HG02852 (cell line): ENCODE measurements around the gene RGSL1.

Experiments
- ATAC-seq: cut with Tn5 transposase; IDR thresholded peaks from one replicate; pipeline ENCODE4 v1.9.1; 2021; ENCODE audit warnings: mild to moderate bottlenecking, moderate library complexity; ENCODE audit not compliant: unreplicated experiment

Gene RGSL1

DNA sequence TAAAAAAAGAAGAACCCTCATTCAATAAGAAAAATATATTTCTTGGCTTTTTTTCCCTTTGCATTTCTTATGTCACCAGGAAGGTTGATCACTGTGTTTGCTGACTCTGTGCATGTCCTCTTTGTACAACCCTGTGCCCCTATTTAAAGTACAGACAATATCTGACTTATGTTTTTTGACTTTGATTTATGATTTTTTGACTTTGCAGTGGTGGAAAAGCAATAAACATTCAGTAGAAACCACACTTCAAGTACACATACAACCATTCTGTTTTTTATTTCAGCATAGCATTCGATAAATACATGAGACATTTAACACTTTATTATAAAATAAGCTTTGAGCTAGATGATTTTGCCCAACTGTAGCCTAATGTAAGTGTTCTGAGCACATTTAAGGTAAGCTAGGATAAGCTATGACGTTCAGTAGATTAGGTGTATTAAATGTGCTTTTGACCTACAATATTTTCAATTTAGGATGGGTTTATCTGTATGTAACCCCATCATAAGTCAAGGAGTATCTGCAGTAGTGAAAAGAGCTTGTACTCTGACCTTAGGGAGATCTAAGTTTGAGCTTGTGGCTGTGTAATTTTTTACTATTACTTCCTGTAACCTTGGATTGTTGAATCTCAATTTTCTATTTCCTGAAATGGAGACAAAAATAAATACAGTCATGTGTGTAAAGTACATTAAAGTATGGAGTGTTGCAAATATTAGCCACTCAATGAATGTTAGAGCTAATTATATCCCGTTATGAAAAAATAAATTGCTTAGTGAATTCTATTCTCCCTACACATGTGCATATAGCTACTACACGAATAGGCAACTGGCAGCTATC, 137.9 kb downstream of the RGSL1 start:
- peak; percentile 17 for ATAC-seq

- ATAC-seq, result peak; percentile 89
These were observed 138.8 kb downstream of the RGSL1 start, which contains the start of gene RNASEL for GRCh38 chr1:182588500-182589396. TSS of gene RNASEL (minus strand) at chr1:182589256. CDS start at chr1:182586806, 2,450 bp downstream.

GRCh38 chr1:182589520-182589919, 139.6 kb downstream of the RGSL1 start:
- no peak for ATAC-seq

GRCh38 chr1:182589931-182590330, 140.0 kb downstream of the RGSL1 start:
- no peak for ATAC-seq

DNA sequence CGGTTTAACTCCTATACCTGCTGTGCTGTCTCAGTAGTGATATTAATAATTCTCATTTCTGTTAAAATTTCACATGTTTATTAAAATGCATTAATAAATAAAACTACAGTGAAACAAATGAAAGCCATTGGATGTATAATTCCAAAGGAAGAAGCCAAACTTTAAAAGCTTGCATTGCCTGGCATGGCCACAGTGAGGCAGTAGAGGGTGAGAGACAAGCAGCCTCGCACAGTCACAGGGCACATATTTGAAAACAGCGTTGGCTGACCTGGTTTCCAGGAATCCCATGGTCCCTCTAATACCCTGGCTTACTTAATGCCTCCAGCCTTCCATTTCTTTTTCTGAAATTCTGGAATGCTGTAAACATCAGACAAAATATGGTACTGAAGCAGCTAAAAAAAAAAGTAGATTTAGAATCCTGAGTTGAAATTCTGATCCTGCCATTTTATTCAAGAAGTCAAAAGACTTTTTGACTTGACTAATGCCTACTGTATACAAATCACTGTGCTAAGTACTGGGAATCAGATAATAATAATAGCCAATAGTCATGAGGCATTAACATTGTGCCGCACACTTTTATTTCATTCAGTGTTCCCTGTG, 145.8 kb downstream of the RGSL1 start:
- no peak for ATAC-seq

GRCh38 chr1:182596934-182597333, 147.0 kb downstream of the RGSL1 start:
- no peak for ATAC-seq

GRCh38 chr1:182598296-182598695, 148.3 kb downstream of the RGSL1 start:
- no peak for ATAC-seq

- ATAC-seq, result no peak
These were observed 149.4 kb downstream of the RGSL1 start for GRCh38 chr1:182599339-182599738.

DNA sequence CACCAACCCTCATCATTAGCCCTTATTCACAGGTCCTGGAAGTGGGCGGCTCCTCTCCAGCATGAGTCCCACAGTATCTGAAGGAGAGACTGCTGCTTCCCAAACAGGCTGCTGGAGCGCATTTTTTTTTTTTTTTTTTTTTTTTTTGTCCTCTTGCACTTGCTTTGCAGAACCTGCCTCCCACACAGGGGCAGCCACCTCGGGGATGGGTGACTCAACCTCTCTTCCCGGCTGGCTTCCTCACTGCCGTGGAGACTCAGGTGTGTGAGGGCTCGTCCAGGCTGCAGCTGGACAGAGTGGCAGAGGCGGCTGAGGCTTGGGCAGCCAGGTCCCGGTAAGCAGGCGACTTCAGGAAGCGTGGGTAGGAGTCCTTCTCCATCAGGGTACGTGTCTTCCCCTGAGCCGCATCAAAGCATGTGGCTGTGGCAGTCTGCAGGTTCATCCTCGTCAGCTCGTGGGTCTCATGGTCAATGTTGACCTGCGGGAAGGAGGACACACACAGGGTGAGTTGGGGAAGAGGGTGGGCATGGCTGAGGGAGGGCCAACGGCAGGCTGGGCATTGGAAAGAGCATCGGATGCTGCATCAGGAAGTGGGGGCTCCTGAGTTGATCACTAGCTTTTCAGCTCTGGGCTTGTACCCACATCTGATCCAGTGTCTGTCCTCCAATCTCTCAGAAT, 150.2 kb downstream of the RGSL1 start:
- ATAC-seq, result no peak

GRCh38 chr1:182600745-182601415, 150.9 kb downstream of the RGSL1 start:
- ATAC-seq, result no peak

DNA sequence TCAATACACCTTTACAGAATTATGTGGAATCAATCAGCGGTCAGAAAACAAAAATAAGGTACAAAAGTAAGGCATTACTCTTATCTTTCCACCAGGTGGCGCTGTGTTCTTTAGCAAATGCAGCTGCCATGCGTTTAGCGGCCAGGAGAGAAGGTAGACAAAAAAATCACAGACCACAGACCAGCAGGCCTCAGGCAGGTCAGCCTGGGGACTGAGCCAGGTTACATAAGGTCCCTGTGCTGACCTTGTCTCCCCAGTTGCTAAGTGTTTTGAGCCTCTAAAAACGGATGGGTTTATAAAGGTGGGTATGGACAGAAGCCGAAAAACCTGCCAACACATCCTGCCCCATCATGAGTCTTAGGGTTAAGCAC, 151.5 kb downstream of the RGSL1 start:
- no peak for ATAC-seq

DNA sequence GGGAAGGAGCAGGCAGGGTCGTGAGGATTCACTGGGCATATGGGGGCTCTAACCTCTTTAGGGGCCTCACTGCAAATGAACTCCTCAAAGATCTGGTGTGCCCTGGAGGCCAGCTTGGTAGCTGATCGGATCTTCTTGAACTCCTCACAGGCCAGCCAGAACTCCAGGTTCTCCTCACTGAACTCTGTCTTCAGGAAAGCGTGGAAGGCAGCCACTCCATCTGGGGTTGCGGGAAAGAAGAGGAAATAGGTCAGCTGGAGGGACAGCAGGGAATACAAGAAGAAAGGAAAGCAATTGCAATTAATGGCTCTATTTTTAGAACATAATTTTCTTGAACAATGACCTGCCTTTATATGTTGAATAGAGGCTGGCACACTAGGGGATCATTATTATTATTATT, 152.0 kb downstream of the RGSL1 start:
- no peak for ATAC-seq

- ATAC-seq, result no peak
These were observed 153.1 kb downstream of the RGSL1 start for GRCh38 chr1:182602935-182603645.

DNA sequence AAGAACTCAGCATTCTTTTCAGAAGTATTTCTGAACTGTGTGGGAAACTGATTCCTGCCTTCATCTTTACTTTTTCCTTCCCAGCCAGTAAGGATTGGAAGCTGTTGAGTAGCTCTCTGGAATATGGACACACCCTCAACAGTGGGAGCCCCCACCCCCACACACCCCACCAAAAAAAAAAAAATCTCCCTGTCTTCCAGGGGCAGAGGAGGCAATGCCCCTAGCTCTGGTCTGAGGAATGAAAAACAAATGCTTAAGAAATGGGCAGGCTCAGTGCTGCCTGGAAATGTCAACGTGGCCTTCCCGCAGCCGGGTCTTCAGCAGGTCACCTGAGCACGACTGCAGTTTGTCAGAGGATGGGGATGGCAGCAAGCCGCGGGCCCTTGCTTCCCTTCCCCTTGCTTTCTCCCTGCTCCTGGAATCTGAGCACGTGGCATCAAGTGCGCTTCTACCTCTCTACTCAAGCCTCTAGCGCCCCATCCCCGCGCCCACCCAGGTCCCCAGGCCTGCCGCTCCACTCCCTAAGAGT, 153.8 kb downstream of the RGSL1 start:
- peak; percentile 18 for ATAC-seq

DNA sequence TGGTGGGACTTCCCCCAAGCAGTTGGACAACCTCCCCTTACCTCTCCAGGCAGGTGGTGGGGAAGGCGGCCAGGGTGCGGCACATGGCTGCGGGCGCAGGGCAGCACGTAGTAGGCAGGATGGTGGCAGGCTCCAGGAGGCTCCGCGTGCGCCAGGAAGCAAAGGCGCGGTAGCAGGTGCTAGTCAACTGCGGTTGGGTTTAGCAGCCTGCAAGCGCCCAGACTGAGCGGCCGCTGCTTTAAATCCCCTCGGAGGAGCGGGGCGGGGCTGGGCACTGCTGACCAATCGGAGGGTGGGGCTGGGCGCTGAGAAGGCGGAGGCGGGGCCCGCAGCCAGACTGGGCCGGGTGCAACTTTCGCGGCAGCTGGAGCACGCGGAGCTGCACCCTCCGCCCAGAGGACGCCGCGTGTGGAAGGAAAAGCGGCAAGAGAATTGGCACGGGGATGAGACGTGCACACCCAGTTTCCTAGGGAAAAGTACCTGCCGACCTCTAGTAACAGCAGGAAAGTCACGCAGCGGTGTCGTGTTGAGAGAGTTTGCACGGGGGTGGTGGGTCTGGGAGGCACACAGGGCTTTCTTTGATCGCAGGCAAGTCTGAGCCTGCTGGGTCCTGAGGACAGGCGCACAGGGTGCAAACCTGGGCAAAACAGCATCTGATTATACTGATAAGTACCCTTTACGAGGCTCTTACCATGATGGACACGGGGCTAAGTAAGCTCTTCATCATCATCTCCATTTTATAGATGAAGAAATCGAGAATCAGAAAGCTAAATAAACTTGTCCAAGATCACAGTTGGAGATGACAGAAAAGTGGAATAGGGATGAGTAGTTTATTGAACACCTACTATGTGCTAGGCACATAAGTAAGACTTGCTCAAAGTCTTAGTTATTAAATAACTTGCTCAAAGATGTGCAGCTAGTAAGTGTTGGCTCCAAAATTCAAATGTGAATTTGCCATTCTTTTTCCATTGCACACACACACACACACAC, 154.5 kb downstream of the RGSL1 start, which contains the start of gene RGS16:
Gene RGS16 (minus strand): TSS at position 215 of the 990 bp plus-strand sequence. CDS start 130 bp downstream, at position 85.
- peak; percentile 85 for ATAC-seq

GRCh38 chr1:182607566-182607965, 157.6 kb downstream of the RGSL1 start:
- ATAC-seq, result no peak

GRCh38 chr1:182608236-182608635, 158.3 kb downstream of the RGSL1 start:
- ATAC-seq, result no peak
